ENCODE measurements around the gene HJURP. TPM values are rescaled to one million over a fixed set of nuclear protein-coding genes. Genes with fewer than 3 reads are reported as not detected.

HJURP gene
- total and polyA plus RNA-seq, 2 donors (not counting 1 experiment from before 2014, with no cell fraction given): 5.8 to 6.2 TPM

GRCh38 chr2:233811087-233811486 is 43.2 kb downstream of the HJURP start:
- Histone ChIP-seq H2AFZ (ENCODE audit: low read length) (no peak overlapping the region), H3K27ac (ENCODE audit: insufficient read depth, low read length) (no peak overlapping the region), H3K79me2 (ENCODE audit: control insufficient read depth, insufficient read depth, low read length) (no peaks in the 10 kb centered on the region), H3K9ac (ENCODE audit: insufficient read depth, low read length) (no peak overlapping the region), H3K4me3 (replicated peaks in 1 of 4; ENCODE audit: control extremely low read depth in 1 of 4, insufficient read depth in 1 of 4, low read depth in 3 of 4, low read length in 4 of 4) (no peak overlapping the region), H3K27me3 (ENCODE audit: control insufficient read depth, insufficient read depth, low read length) (no peaks in the 10 kb centered on the region), H3K4me2 (ENCODE audit: extremely low read depth, insufficient read depth, low read length) (no peak overlapping the region), H3K9me3 (ENCODE audit: control insufficient read depth, insufficient read depth, low read depth, low read length) (no peaks in the 10 kb centered on the region), H4K20me1 (ENCODE audit: control insufficient read depth, extremely low read depth, insufficient read depth, low read length) (no peaks in the 10 kb centered on the region), H3K36me3 (ENCODE audit: control insufficient read depth, insufficient read depth, low read length) (no peaks in the 10 kb centered on the region), H3K4me1 (ENCODE audit: control insufficient read depth, extremely low read depth, insufficient read depth, low read length) (no peaks in the 10 kb centered on the region)
- DNase-seq (ENCODE audit: low read depth in 2 of 2): no peak
- no peak for TF ChIP-seq CTCF (conservative IDR thresholded peaks at IDR 0.05 in 1 of 2, IDR thresholded peaks at IDR 0.05 in 1 of 2; ENCODE audit: low read depth in 1 of 2, low read length in 2 of 2)
- TF ChIP-seq EZH2 (IDR thresholded peaks at IDR 0.05; ENCODE audit: low read length, missing control alignments): no peak

- no peak overlapping the region for H3K4me3 ChIP-seq (replicated peaks in 1 of 4; ENCODE audit: control extremely low read depth in 1 of 4, insufficient read depth in 1 of 4, low read depth in 3 of 4, low read length in 4 of 4)
- H3K36me3 ChIP-seq (ENCODE audit: control insufficient read depth, insufficient read depth, low read length): no peaks in the 10 kb centered on the region
- no peaks in the 10 kb centered on the region for H3K79me2 ChIP-seq (ENCODE audit: control insufficient read depth, insufficient read depth, low read length)
- H3K9me3 ChIP-seq (ENCODE audit: control insufficient read depth, insufficient read depth, low read depth, low read length): no peaks in the 10 kb centered on the region
- no peak overlapping the region for H3K27ac ChIP-seq (ENCODE audit: insufficient read depth, low read length)
- H4K20me1 ChIP-seq (ENCODE audit: control insufficient read depth, extremely low read depth, insufficient read depth, low read length): no peaks in the 10 kb centered on the region
- no peak overlapping the region for H3K9ac ChIP-seq (ENCODE audit: insufficient read depth, low read length)
- no peak overlapping the region for H3K4me2 ChIP-seq (ENCODE audit: extremely low read depth, insufficient read depth, low read length)
- no peaks in the 10 kb centered on the region for H3K27me3 ChIP-seq (ENCODE audit: control insufficient read depth, insufficient read depth, low read length)
- TF ChIP-seq CTCF (conservative IDR thresholded peaks at IDR 0.05 in 1 of 2, IDR thresholded peaks at IDR 0.05 in 1 of 2; ENCODE audit: low read depth in 1 of 2, low read length in 2 of 2): no peak
- TF ChIP-seq EZH2 (IDR thresholded peaks at IDR 0.05; ENCODE audit: low read length, missing control alignments): no peak
- no peak overlapping the region for H2AFZ ChIP-seq (ENCODE audit: low read length)
- no peak for DNase-seq (ENCODE audit: low read depth in 2 of 2)
- no peaks in the 10 kb centered on the region for H3K4me1 ChIP-seq (ENCODE audit: control insufficient read depth, extremely low read depth, insufficient read depth, low read length)
These were observed 44.0 kb downstream of the HJURP start for GRCh38 chr2:233810385-233810784.

GRCh38 chr2:233807966-233808935 is 46.1 kb downstream of the HJURP start:
- Histone ChIP-seq H3K4me1 (ENCODE audit: control insufficient read depth, extremely low read depth, insufficient read depth, low read length) (no peaks in the 10 kb centered on the region), H3K36me3 (ENCODE audit: control insufficient read depth, insufficient read depth, low read length) (no peaks in the 10 kb centered on the region), H3K4me2 (ENCODE audit: extremely low read depth, insufficient read depth, low read length) (no peak overlapping the region), H3K9ac (ENCODE audit: insufficient read depth, low read length) (no peak overlapping the region), H3K4me3 (replicated peaks in 1 of 4; ENCODE audit: control extremely low read depth in 1 of 4, insufficient read depth in 1 of 4, low read depth in 3 of 4, low read length in 4 of 4) (no peak overlapping the region), H2AFZ (ENCODE audit: low read length) (no peak overlapping the region), H3K27me3 (ENCODE audit: control insufficient read depth, insufficient read depth, low read length) (peaks cover 3% of the 10 kb centered on the region), H3K79me2 (ENCODE audit: control insufficient read depth, insufficient read depth, low read length) (no peaks in the 10 kb centered on the region), H3K9me3 (ENCODE audit: control insufficient read depth, insufficient read depth, low read depth, low read length) (no peaks in the 10 kb centered on the region), H4K20me1 (ENCODE audit: control insufficient read depth, extremely low read depth, insufficient read depth, low read length) (no peaks in the 10 kb centered on the region), H3K27ac (ENCODE audit: insufficient read depth, low read length) (no peak overlapping the region)
- TF ChIP-seq CTCF (conservative IDR thresholded peaks at IDR 0.05 in 1 of 2, IDR thresholded peaks at IDR 0.05 in 1 of 2; ENCODE audit: low read depth in 1 of 2, low read length in 2 of 2) (no peak), EZH2 (IDR thresholded peaks at IDR 0.05; ENCODE audit: low read length, missing control alignments) (no peak)
- DNase-seq (ENCODE audit: low read depth in 2 of 2): no peak
